ENCODE data around the gene RPS21. TPM values are rescaled to one million over a fixed set of nuclear protein-coding genes. Genes with fewer than 3 reads are reported as not detected.
A peak's percentile ranks its signal among the peaks of the same experiment; 100 is the strongest.

Gene RPS21
- total RNA-seq, 1 donor from 2014 or later, result 1,160 TPM

DNA sequence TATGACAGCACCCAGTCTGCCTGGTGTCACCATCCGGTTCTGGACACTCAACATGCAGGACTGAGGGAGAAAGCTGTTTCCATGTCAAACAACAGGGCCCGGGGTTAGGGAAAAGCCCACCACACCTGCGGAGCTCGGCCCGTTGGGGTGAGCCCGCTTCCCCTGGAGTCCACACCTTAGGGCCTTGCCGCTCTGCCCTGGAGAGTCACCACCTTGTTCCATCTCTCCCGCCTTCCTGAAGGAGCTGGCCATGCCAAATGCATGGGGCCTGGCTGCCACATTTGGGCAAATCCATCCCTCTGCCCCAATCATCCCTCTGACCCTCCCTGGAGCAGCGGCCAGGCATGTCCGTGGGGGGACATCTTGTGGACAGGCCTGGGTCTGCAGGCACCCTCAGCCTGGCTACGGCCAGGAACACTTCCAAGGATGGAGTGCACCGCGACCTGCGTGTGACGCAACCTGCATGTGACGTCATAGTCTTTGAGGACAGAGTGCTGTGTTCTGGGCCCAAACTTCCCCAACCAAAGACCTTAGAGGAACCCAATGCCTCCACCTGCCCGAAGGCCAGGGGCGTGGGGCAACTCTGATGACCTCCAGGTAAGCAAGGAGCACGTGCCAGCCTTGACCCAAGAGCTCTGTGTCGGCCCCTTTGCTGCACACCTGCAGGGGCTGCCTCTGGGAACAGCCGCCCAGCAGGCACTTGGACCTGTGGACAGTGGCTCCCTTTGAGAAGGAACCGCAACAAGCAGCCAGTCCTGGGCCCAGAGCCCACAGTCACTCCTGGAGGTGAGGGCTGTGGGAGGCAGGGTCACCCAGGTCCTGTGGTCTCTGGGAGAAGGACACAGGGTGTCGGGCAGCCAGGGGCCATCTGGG lies 18.4 kb downstream of the RPS21 start:
- peak overlapping the region; percentile 73 for H3K27ac Mint-ChIP-seq

DNA sequence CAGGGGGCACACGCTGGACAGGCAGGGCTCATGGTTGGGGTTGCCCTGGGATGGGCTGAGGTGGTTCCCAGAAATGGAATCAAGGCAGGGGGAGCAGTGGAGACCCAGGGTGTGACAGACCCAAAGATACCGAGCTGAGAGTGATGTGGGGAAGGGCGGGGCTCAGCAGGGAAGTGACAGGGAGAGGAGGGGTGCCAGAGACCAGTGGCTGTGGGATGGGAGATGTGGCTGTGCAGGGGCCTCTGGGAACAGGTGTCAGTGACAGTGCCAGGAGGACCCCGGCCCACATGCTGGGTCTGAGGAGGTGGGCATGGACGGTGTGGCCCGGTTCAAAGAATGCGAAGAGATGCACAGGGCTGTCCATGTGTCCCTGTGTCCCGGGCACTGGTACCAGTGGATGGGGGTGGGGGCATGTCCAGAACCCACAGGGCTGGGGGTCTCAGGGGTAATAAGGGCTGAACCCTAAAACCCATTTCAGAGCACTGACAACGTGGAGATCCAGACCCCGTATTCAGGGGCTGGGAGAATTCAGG lies 19.1 kb downstream of the RPS21 start:
- H3K27ac Mint-ChIP-seq, result peak overlapping the region; percentile 69
- peaks cover 7% of the 10 kb centered on the region for H3K27me3 Mint-ChIP-seq
- no peaks in the 10 kb centered on the region for H3K9me3 Mint-ChIP-seq (ENCODE audit: low read depth)
- no peak for DNase-seq (ENCODE audit: low spot score, unreplicated experiment)
- peak overlapping the region; percentile 74 for H3K4me3 Mint-ChIP-seq (ENCODE audit: low read depth)
- TF ChIP-seq, protein P1, sequence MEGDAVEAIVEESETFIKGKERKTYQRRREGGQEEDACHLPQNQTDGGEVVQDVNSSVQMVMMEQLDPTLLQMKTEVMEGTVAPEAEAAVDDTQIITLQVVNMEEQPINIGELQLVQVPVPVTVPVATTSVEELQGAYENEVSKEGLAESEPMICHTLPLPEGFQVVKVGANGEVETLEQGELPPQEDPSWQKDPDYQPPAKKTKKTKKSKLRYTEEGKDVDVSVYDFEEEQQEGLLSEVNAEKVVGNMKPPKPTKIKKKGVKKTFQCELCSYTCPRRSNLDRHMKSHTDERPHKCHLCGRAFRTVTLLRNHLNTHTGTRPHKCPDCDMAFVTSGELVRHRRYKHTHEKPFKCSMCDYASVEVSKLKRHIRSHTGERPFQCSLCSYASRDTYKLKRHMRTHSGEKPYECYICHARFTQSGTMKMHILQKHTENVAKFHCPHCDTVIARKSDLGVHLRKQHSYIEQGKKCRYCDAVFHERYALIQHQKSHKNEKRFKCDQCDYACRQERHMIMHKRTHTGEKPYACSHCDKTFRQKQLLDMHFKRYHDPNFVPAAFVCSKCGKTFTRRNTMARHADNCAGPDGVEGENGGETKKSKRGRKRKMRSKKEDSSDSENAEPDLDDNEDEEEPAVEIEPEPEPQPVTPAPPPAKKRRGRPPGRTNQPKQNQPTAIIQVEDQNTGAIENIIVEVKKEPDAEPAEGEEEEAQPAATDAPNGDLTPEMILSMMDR (IDR thresholded peaks at IDR 0.05; ENCODE audit: unreplicated experiment), result no peak
- peaks cover 1% of the 10 kb centered on the region for H3K36me3 Mint-ChIP-seq (ENCODE audit: insufficient read depth)
- H3K4me1 Mint-ChIP-seq (ENCODE audit: low read depth), result peaks cover 11% of the 10 kb centered on the region

More for the DNA sequence above, 18.4 kb downstream of the RPS21 start:
- TF ChIP-seq, protein P1 (IDR thresholded peaks at IDR 0.05; ENCODE audit: unreplicated experiment), result peak; percentile 67
- peak; percentile 42 for DNase-seq (ENCODE audit: low spot score, unreplicated experiment)
- H3K4me3 Mint-ChIP-seq (ENCODE audit: low read depth), result peak overlapping the region; percentile 74
- peaks cover 7% of the 10 kb centered on the region for H3K27me3 Mint-ChIP-seq
- peaks cover 11% of the 10 kb centered on the region for H3K4me1 Mint-ChIP-seq (ENCODE audit: low read depth)
- no peaks in the 10 kb centered on the region for H3K9me3 Mint-ChIP-seq (ENCODE audit: low read depth)
- peaks cover 3% of the 10 kb centered on the region for H3K36me3 Mint-ChIP-seq (ENCODE audit: insufficient read depth)

DNA sequence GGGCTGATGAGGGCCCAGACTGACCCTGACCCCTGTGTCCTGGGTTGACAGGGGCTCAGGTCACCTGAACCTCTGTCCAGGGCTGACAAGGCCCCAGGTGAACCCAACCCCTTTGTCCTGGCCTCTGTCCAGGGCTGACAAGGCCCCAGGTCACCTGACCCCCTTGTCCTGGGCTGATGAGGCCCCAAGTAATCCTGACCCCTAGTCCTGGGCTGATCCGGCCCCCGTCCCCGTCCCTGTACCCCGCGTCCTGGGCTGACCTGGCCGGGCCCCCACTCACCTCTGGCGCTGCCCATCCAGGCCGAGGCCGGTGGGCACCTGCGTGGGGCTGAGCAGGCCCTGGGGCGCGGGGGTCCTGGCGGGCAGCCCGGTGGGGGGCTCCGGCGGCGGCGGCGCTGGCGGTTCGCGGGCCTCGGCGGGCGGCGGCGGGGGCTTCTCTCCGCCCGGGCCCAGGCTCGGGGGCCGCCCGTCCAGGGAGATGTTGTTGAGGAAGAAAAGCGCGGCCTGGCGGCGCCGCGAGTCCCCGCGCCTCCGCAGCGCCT lies 19.8 kb downstream of the RPS21 start:
- peaks cover 11% of the 10 kb centered on the region for H3K4me1 Mint-ChIP-seq (ENCODE audit: low read depth)
- H3K9me3 Mint-ChIP-seq (ENCODE audit: low read depth), result no peaks in the 10 kb centered on the region
- H3K4me3 Mint-ChIP-seq (ENCODE audit: low read depth), result peak overlapping the region; percentile 74
- H3K36me3 Mint-ChIP-seq (ENCODE audit: insufficient read depth), result peaks cover 1% of the 10 kb centered on the region
- TF ChIP-seq, protein P1 (IDR thresholded peaks at IDR 0.05; ENCODE audit: unreplicated experiment), result no peak
- no peak overlapping the region for H3K27ac Mint-ChIP-seq
- H3K27me3 Mint-ChIP-seq, result peaks cover 7% of the 10 kb centered on the region
- no peak for DNase-seq (ENCODE audit: low spot score, unreplicated experiment)

DNA sequence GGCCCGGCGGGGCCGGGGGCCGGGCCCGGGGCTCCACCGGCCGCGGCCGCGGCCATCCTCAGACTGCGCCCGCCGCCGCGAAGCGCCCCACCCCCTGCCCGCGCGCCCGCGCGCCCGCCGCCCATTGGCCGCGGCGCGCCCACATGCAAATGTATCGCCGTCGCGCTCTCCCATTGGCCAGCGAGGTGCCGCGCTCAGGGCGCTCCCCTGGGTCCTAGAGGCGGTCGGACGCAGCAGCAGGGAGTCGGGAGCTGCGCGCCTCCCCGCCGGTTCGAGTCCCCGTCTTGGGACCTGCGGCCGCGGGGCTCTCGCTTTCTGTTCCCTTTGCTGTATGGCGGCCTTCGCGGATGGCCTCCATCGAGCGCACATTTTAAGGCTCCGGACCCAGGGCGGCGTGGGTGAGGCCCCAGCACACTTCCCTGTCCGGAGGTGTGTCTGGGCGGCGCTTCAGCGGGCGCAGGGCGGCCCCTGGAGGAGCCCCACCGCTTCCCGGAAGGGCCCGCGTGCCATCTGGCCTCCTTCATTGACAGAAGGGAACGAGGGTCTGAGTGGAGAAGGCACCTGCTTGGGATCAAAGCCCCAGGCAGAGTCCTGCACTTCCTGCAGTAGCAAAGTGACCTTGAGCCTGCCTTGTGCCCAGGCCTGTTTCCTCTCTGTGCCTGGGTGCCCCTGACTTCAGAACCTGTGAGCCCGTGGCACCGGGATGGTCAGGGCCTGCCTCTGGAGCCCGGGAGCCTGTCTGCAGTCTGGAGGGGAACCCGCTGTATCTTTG lies 20.5 kb downstream of the RPS21 start, which contains the start of gene CABLES2:
CABLES2 (minus strand) TSS at position 65 of the 772 bp plus-strand sequence; CDS start at position 56, 9 bp downstream.
- no peak within 1 kb of the TSS for H3K27ac Mint-ChIP-seq
- no peaks in the 10 kb centered on the region for H3K9me3 Mint-ChIP-seq (ENCODE audit: low read depth)
- no peaks in the 10 kb centered on the region for H3K36me3 Mint-ChIP-seq (ENCODE audit: insufficient read depth)

More for the DNA sequence above, 20.5 kb downstream of the RPS21 start, which contains the start of gene CABLES2:
- Mint-ChIP-seq H3K4me1 (ENCODE audit: low read depth) (peaks cover 11% of the 10 kb centered on the region), H3K4me3 (ENCODE audit: low read depth) (peak within 1 kb of the TSS; percentile 74), H3K27me3 (peaks cover 7% of the 10 kb centered on the region)
- TF ChIP-seq, protein P1 (IDR thresholded peaks at IDR 0.05; ENCODE audit: unreplicated experiment), result no peak
- peak; percentile 83 for DNase-seq (ENCODE audit: low spot score, unreplicated experiment)

Measured in progenitor cell of endocrine pancreas (in vitro differentiated cells).